ENCODE measurements around the gene ANKRD23.

- TF ChIP-seq POLR2A (IDR thresholded peaks at IDR 0.05) (no peak), CTCF (IDR thresholded peaks at IDR 0.05) (no peak)
These were observed 21.8 kb upstream of the ANKRD23 start for GRCh38 chr2:96865654-96866053.
